DMS79 (cell line): ENCODE measurements around the gene ADAMTS2.
"Not testable (repeated sequence)": the region's sequence is repeated elsewhere in the genome, so short reads cannot be mapped to it uniquely, and the experiment has no call there.

Experiments used
- DNase-seq: peaks from one replicate; lab custom pipeline; 2025; lab: John Stamatoyannopoulos, UW

ADAMTS2 gene

GRCh38 chr5:179111267-179112207 lies 233.7 kb downstream of the ADAMTS2 start:
- DNase-seq = no peak

GRCh38 chr5:179110528-179110927 lies 234.7 kb downstream of the ADAMTS2 start:
- DNase-seq = no peak

GRCh38 chr5:179101282-179101681 lies 244.0 kb downstream of the ADAMTS2 start:
- DNase-seq = not testable (repeated sequence)

- no peak for DNase-seq
Measured at GRCh38 chr5:179089502-179089901, 255.8 kb downstream of the ADAMTS2 start.

GRCh38 chr5:179080724-179081123 lies 264.5 kb downstream of the ADAMTS2 start:
- DNase-seq = no peak

- DNase-seq = no peak
Measured at GRCh38 chr5:179079165-179079987, 265.9 kb downstream of the ADAMTS2 start.

- no peak for DNase-seq
Measured at GRCh38 chr5:179065703-179066102, 279.6 kb downstream of the ADAMTS2 start.

- DNase-seq = no peak
Measured at GRCh38 chr5:179061025-179061424, 284.2 kb downstream of the ADAMTS2 start.
